AG09309 (cell line): Measurements from ENCODE around the gene RAPGEF4.

Source experiments
- DNase-seq: peaks from one replicate; pipeline ENCODE4 v3.0.0-alpha.2; 2010; ENCODE audit warnings: low read depth
- H3K4me3 ChIP-seq: 2 replicates; pipeline ENCODE4 v1.5.1; 2011; ENCODE audit warnings: mild to moderate bottlenecking, low read depth, low read length, moderate library complexity; ENCODE audit not compliant: control insufficient read depth
- CTCF ChIP-seq: IDR thresholded peaks from 2 replicates; pipeline ENCODE4 v1.5.1; 2011; ENCODE audit warnings: mild to moderate bottlenecking, low read depth, low read length, inconsistent platforms; ENCODE audit not compliant: insufficient read depth, control insufficient read depth; ENCODE audit errors: missing control alignments

The RAPGEF4 gene

GRCh38 chr2:172813314-172813888 is 77.8 kb downstream of the RAPGEF4 start:
- DNase-seq, result no peak
- TF ChIP-seq CTCF, result peak; percentile 53

GRCh38 chr2:172817411-172817810 is 81.8 kb downstream of the RAPGEF4 start:
- no peak for TF ChIP-seq CTCF
- DNase-seq, result no peak

More at GRCh38 chr2:172813314-172813888, 77.8 kb downstream of the RAPGEF4 start:
- no peak overlapping the region for H3K4me3 ChIP-seq

GRCh38 chr2:172819943-172820342 is 84.3 kb downstream of the RAPGEF4 start:
- no peak for TF ChIP-seq CTCF
- no peak overlapping the region for H3K4me3 ChIP-seq
- DNase-seq, result no peak

More at GRCh38 chr2:172817411-172817810, 81.8 kb downstream of the RAPGEF4 start:
- no peak overlapping the region for H3K4me3 ChIP-seq

- no peak for DNase-seq
- no peak for TF ChIP-seq CTCF
- H3K4me3 ChIP-seq, result no peak overlapping the region
Measured at GRCh38 chr2:172821370-172822338, 86.0 kb downstream of the RAPGEF4 start.

- DNase-seq, result no peak
- TF ChIP-seq CTCF, result no peak
- H3K4me3 ChIP-seq, result no peak overlapping the region
Measured at GRCh38 chr2:172822585-172822984, 86.9 kb downstream of the RAPGEF4 start.

GRCh38 chr2:172823261-172823850 is 87.7 kb downstream of the RAPGEF4 start:
- no peak for DNase-seq
- no peak overlapping the region for H3K4me3 ChIP-seq
- no peak for TF ChIP-seq CTCF
